ENCODE data around the gene LAP3.

Gene LAP3

GRCh38 chr4:17557880-17558279 lies 19.1 kb upstream of the LAP3 start:
- no peak for TF ChIP-seq CTCF (IDR thresholded peaks at IDR 0.05)

- no peak for TF ChIP-seq CTCF (IDR thresholded peaks at IDR 0.05)
Observed at GRCh38 chr4:17558941-17559708, 17.9 kb upstream of the LAP3 start.

GRCh38 chr4:17559709-17560048 lies 17.3 kb upstream of the LAP3 start:
- no peak for TF ChIP-seq CTCF (IDR thresholded peaks at IDR 0.05)

- TF ChIP-seq CTCF (IDR thresholded peaks at IDR 0.05): no peak
Observed at GRCh38 chr4:17560065-17560673, 16.8 kb upstream of the LAP3 start.

- TF ChIP-seq CTCF (IDR thresholded peaks at IDR 0.05): no peak
Observed at GRCh38 chr4:17561195-17561909, 15.6 kb upstream of the LAP3 start.

GRCh38 chr4:17562157-17562556 lies 14.8 kb upstream of the LAP3 start:
- peak; percentile 26; the same call in 1 of the 2 replicates for TF ChIP-seq CTCF (IDR thresholded peaks at IDR 0.05)

GRCh38 chr4:17565846-17566245 lies 11.2 kb upstream of the LAP3 start:
- no peak for TF ChIP-seq CTCF (IDR thresholded peaks at IDR 0.05)

Measured in LNCAP (cell line).